HepG2 (cell line): Measurements from ENCODE around the gene ZFP3. TPM values are rescaled to one million over a fixed set of nuclear protein-coding genes. Genes with fewer than 3 reads are reported as not detected.

Experiments used
- CBX2 ChIP-seq, 2 experiments: fragments of 200-600 bp in 1 of 2; sonication (generic); formaldehyde crosslinking in 1 of 2; IDR thresholded peaks; 2 replicates each; pipeline versions ENCODE4 v1.7.0 to v1.8.1; 2018 to 2022; ENCODE audit warnings: low read depth in 2 of 2, low read length in 1 of 2, mild to moderate bottlenecking in 1 of 2, missing genetic modification reagents in 1 of 2
- KDM5A ChIP-seq: fragments of 200-600 bp; sonication (generic); IDR thresholded peaks from 2 replicates; pipeline ENCODE4 v1.7.0; 2018; ENCODE audit warnings: antibody characterized with exemption, mild to moderate bottlenecking, low read length, borderline replicate concordance
- MEIS1 ChIP-seq: sonication (generic); formaldehyde crosslinking; IDR thresholded peaks from 2 replicates; pipeline ENCODE4 v1.9.0; 2021; ENCODE audit warnings: mild to moderate bottlenecking, missing genetic modification reagents, moderate library complexity, borderline replicate concordance
- MXD4 ChIP-seq: IDR thresholded peaks from 2 replicates; pipeline ENCODE4 v1.6.1; 2016; ENCODE audit warnings: mild to moderate bottlenecking, missing biosample characterization, missing genetic modification reagents
- UBTF ChIP-seq: sonication (generic); formaldehyde crosslinking; IDR thresholded peaks from 2 replicates; pipeline ENCODE4 v1.4.0; 2020; ENCODE audit warnings: mild to moderate bottlenecking, missing genetic modification reagents
- ZBTB34 ChIP-seq: sonication (generic); formaldehyde crosslinking; IDR thresholded peaks from 2 replicates; pipeline ENCODE4 v1.8.0; 2022; ENCODE audit warnings: mild to moderate bottlenecking, missing genetic modification reagents
- ZHX2 ChIP-seq, 2 experiments: sonication (generic) in 1 of 2; formaldehyde crosslinking in 1 of 2; IDR thresholded peaks; 2 replicates each; pipeline versions ENCODE4 v1.6.1 to v1.9.0; 2014 to 2022; ENCODE audit warnings: antibody characterized with exemption in 1 of 2, borderline replicate concordance in 1 of 2, inconsistent platforms in 1 of 2, low read depth in 1 of 2, missing genetic modification reagents in 1 of 2
- ZNF136 ChIP-seq: sonication (generic); formaldehyde crosslinking; IDR thresholded peaks from 2 replicates; pipeline ENCODE4 v1.8.1; 2022; ENCODE audit warnings: low read depth, mild to moderate bottlenecking, moderate library complexity, missing genetic modification reagents
- ZNF142 ChIP-seq: sonication (generic); formaldehyde crosslinking; IDR thresholded peaks from 2 replicates; pipeline ENCODE4 v1.4.0; 2020; ENCODE audit warnings: missing genetic modification reagents
- ZNF572 ChIP-seq: sonication (generic); formaldehyde crosslinking; IDR thresholded peaks from 2 replicates; pipeline ENCODE4 v1.5.1; 2020; ENCODE audit warnings: mild to moderate bottlenecking, missing genetic modification reagents
- ZNF615 ChIP-seq: sonication (generic); formaldehyde crosslinking; IDR thresholded peaks from 2 replicates; pipeline ENCODE4 v1.5.0; 2020; ENCODE audit warnings: mild to moderate bottlenecking, missing genetic modification reagents, borderline replicate concordance
- polyA plus RNA-seq, 8 experiments: library from polyadenylated mRNA; depleted of rRNA in 3 of 8; stranded (reverse) in 7 of 8; unstranded in 1 of 8; fragments of >200 nt; fragmentation: Illumina TruSeq in 4 of 8; extraction: Trizol in 4 of 8; gene quantifications; 2 replicates each; pipeline versions ENCODE4 v1.2.1 to v1.2.3, GENCODE V29; 2011 to 2016; ENCODE audit warnings: low read depth in 4 of 8, missing spikeins in 1 of 8, mixed read lengths in 1 of 8; ENCODE audit not compliant: insufficient read depth in 1 of 8
- total RNA-seq, 5 experiments: library from RNA; depleted of rRNA; stranded (reverse); fragments of >200 nt; fragmentation: Illumina TruSeq; extraction: Trizol; gene quantifications; 2 replicates each; pipeline ENCODE4 v1.2.3, GENCODE V29; 2016; ENCODE audit warnings: low read depth in 1 of 5

ZFP3 gene
- total and polyA plus RNA-seq, 2 of the 13 experiments (the other 11 are each of a cell fraction or from before 2014, with no cell fraction given) = not detected

- TF ChIP-seq ZHX2 (IDR thresholded peaks at IDR 0.05; ENCODE audit: low read depth) = no peak
- TF ChIP-seq ZHX2 (CRISPR knock-in tag; IDR thresholded peaks at IDR 0.05; ENCODE audit: borderline replicate concordance) = no peak
- 0 out of 2 replicates have a peak, but pooled peaks have one; percentile 42 for TF ChIP-seq ZNF136 (CRISPR knock-in tag)
- no peak for TF ChIP-seq ZNF572 (CRISPR knock-in tag)
- no peak for TF ChIP-seq MEIS1 (CRISPR knock-in tag)
- TF ChIP-seq ZNF142 (CRISPR knock-in tag) = no peak
- TF ChIP-seq KDM5A = no peak
- TF ChIP-seq CBX2 (IDR thresholded peaks at IDR 0.05; ENCODE audit: low read depth, low read length) = no peak
- no peak for TF ChIP-seq CBX2 (CRISPR knock-in tag; IDR thresholded peaks at IDR 0.05; ENCODE audit: low read depth)
- TF ChIP-seq ZBTB34 (CRISPR knock-in tag) = no peak
- TF ChIP-seq ZNF615 = no peak
- TF ChIP-seq MXD4 (CRISPR knock-in tag) = no peak
- no peak for TF ChIP-seq UBTF (CRISPR knock-in tag)
These were observed 46.7 kb upstream of the ZFP3 start (continued) for GRCh38 chr17:5031365-5032082.
